GM19395 (cell line): ENCODE results near the gene MAPK11.

Source experiments
- ATAC-seq: cut with Tn5 transposase; IDR thresholded peaks from one replicate; pipeline ENCODE4 v1.9.1; 2021; ENCODE audit warnings: mild to moderate bottlenecking, moderate library complexity; ENCODE audit not compliant: unreplicated experiment

Gene MAPK11

DNA sequence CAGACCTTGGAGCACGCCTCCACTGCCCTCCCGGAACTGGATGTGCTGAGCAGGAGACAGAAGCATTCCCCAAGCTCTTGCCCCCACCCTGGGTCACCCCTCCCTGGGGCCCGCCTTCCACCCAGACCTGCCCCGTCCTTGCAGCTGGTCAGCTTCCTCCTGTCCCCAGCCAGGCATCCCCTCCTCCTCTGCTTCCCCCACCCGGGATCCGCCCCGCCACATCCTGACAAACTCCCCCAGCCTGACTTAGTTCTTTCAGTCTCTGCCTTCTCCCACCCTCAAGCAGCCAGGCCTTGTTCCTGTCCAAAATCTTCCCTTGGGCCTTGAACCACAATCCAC is 38.4 kb upstream of the MAPK11 start:
- no peak for ATAC-seq

DNA sequence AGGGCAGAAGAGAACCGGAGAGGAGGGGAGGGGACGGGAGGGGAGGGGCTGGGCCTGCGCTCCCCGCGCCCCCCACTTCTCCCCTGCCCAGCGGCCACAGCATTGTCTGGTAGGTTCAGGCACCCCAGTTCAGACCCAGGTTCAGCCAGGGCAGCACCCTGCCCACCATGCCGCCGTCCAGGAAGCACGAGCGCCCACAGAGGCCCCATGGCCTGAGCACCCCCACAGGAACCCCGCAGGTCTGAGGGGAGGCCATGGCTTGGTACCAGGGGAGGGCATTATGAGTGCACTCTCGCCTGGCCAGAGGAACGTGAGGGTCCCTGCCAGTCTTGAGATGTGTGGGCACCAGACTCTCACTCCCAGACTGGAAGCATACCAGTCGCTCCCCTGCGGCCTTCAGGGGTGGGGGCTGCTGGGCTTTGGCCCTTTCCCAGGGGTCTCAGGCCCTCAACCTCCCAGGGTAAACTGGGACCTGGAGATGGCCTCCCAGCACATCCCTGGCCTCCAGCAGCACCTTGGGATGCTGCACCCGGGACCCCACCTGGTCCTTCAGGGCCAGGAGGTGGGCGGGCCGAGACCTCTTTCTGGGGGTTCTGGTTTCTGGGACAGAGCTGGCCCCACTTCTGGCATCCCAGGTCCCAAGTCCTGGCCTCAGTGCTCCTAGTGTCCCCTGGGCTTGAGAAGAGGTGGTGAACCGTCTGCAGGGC is 37.9 kb upstream of the MAPK11 start:
- ATAC-seq: no peak

DNA sequence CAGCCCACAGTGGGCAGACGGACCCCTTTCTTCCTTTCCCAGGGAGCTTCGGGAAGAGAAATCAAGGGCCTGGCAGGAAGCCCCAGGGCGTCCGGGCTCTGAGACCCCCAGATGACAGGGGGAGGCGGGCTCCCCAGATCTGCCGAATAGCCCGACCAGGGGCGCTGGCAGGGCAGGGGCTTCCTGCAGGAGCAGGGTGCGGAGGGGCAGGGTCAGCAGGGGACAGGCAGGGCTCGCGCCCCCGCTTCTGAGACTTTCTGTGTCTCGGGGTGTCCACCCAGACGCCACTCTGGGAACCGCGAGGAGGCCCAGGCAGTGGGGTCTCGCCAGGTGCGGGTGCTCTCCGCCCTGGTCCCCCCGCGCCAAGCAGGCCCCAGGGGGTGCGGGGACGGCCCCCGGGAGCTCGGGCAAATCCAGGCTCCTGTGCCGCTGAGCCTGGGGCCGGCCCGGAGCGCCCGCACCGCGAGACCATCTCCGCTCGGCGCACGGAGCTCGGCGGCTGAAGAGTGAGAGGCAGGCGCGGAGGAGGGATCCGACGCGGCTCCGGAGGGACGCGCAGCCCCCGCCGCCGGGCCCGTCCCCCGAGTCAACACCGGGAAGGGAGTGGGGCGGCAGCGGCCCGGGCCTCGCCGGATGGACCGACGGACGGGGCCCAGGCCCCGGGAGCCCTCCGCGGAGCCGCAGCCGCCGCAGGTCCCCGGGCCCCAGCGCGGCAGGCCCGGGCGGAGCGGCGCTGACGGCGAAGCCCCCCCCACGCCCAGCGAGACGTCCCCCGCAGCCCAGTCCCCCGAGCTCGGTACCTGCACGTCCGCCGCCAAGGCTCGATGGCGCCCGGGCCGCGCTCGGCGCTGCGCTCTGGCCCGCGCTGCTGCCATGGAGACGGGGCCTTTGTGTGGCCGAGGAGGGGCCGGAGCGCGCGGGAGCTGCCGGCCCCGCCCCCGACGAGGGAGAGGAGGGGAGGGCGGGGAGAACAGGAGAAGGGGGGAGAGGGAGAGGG is 36.9 kb upstream of the MAPK11 start, which contains the start of gene PLXNB2:
PLXNB2 (minus strand) TSS at position 894 of the 997 bp plus-strand sequence. CDS start 17,062 bp downstream, outside the sequence.
- no peak for ATAC-seq

DNA sequence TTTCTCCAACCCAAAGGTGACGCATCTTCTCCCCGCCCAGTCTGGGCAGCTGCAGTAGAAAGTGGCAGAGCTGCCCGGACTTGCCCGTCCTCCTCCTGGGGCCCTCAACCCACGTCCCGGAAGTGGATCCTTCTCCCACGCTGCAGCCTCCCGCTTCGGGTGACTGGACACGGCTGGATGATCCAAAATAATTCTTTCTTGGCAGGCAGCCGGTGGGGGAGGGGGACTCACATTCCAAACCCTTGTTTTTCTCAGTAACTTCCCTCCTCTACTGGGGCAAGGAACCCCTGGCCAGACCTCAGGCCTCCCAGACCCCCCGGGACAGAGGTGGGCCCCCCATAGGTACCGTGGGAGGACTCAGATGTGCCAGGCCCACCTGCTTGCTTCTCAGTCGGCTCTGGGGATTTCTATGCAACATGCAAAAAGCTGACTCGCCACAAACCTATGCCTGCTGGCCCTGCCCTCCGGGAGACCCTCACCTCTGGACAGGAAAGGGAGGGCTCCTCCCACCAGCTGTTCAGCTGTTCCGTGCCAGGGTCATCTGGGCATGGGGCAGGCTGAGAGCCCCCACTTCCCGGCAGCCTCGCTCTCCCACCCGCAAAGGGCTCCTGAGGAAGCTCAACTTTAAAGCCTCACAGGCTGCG is 35.9 kb upstream of the MAPK11 start:
- ATAC-seq: no peak

DNA sequence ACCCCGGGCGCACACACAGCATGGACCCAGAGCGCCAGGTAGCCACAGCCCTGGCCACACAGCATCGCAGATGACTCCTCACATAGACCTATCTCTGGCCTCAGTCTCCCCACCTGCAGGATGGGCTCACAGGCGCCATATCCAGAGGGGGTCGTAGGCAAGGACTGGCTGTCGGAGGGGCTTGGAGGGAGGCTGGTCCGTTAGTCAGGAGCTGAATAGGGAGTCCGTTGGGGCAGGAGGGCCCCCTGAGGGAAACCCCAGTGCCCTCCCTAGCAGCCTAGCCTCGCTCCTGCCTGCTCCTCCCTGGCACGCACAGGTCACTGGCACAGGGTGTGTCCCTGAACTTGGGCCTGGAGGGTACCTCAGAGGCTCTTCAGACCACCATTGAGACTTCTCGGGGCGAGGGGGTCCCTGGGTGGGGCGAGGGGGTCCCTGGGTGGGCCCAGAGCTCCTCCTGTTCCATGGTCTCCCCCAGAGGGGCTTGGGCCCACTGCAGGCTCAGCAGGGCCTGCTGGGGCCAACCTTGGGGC is 35.3 kb upstream of the MAPK11 start:
- no peak for ATAC-seq

DNA sequence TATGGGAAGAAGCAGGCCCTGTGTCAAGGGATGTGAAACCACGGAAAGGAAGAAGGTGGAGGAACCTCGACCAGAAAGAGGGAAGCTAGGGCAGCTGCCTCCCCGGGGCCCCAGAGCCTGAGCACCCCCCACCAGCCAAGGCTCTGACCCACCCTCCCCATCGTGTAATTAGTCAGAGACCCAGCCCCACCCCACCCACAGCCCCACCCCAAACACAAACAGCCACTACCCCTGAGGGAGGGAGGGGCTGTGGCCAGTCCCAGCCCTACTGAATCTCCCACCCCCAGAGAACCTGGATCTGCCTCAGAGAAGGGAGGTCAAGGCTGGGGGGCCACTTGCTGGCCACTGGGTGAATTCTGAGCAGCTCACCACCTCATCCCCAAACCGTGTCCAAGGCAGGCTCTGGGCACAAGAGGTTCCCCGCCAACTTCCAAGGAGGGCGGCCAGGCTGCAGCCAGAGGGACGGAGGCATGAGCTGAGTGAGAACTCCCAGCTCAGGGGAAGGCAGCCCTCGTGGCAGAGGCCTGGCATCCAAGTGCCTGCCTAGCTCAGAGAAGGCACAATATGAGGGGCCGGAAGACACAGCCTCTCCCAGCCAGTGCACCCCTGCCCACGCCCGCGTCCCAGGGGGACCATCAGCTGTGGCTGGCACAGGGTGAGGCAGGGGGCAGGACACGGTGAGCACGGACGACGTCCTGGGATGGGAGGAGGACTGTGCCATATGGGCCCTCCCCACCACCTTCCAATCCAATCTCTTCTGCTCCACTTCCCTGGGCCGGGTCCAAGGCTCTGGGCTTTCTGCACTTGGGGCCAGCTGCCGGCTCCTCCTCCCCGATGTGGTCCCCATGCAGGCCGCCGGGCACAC is 34.6 kb upstream of the MAPK11 start:
- ATAC-seq: no peak

DNA sequence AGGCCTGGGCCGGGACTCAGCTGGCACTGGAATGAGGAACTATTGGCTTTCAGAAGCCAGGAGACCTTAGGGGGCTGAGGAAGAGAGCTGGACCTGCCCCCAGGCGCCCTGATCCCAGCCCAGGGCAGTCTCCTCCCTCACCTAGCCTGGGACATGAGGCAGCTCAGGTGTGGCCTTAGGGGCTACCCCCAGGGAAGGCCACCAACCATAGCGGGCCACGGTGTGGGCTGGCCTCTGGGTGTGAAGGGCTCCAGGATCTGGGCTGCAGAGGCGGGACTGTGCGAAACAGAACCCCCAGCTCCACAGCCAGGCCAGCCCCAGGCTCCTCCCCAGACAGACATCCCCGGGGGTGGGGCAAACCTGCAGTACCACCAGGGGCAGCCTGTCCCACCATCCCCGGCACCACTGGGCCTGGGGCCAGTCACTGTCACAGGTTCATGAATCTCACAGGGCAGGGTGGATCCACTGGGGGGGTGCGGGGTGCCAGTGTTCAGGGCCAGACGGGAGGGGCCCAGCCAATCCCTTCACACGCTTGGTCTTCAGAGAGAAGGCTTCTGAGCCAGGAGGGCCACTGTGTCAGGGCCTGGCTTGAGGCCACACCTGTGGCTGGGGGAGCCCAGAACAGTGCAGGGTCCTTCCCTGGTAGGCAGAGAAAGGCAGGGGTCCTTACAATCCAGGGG is 33.8 kb upstream of the MAPK11 start:
- no peak for ATAC-seq

DNA sequence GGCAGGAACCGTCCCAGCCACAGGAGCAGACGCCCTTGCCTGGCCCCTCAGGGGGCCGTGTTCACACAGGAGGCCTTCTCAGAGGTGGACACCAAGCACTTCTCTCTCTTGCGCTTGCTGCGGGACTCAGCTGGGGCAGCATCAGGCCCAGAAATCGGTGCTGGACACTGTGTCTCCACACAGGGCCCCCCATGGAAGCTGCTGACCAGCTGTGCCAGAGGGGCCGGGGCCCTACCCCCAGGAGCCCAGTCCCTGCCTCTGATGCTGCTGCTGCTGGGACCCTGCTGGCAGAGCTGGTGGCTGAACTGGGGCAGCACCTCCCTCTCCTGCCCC is 33.3 kb upstream of the MAPK11 start:
- ATAC-seq: no peak

DNA sequence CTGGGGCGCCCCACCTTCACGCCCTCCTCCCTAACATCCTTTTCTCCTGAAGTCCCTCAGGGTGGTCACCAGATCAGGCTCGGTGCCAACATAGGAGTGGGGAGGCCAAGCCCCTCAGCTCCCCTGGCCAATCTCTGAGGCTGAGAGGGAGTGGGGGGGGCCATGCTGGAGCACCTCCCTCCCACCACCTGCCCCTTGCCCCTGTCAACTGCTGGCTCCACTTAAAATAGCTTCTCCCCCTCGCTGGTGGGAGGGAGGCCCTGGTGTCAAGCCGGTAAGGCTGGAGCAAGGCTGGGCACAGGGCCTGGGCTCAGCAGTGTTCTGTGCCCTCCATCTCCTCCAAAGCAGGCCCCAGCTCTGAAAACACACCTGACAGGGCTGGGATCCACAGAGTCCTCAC is 32.4 kb upstream of the MAPK11 start:
- ATAC-seq: no peak

DNA sequence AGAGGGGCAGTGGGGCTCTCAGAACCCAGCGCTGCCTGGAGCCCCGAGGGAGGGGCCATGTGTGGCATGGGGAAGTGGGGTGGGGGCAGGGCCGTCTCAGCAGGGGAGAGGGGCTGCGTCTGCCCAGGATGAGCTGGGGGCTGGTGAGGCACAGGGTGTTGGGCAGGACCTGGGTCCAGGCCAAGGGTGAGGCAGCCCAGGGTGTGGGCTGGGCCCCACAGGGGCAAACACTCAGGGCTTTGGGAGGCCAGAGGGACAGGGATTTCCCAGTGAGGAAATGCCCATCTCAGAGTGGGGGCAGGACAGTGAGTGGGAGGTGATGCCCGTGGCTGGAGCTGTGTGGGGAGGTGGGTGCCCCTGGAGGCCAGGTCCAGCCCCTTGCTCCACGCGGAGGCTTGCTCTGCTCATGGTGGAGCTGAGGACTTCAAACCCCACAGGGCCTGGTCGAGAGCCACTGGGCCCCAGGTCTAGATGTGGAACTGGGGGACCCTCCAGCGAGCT is 31.9 kb upstream of the MAPK11 start:
- no peak for ATAC-seq

DNA sequence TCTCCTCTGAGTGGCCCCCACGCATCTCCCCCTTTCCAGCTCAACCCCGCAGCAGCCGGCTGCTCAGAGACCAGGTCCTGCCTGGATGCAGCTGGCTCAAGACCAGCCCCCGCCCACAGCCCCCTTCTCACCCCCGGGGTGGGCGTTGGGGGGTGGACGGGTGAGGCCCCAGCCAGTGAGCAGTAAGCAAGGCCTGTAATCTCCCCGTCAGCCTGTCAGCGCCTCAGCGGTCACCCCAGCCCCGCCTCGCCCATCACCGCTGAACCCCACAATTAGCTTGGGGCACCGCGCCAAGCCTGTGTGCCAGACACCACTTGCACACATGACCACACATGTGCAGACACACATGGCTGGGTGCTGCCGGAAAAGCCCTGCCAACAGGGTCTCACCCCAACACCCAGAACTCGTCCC is 31.4 kb upstream of the MAPK11 start:
- no peak for ATAC-seq

DNA sequence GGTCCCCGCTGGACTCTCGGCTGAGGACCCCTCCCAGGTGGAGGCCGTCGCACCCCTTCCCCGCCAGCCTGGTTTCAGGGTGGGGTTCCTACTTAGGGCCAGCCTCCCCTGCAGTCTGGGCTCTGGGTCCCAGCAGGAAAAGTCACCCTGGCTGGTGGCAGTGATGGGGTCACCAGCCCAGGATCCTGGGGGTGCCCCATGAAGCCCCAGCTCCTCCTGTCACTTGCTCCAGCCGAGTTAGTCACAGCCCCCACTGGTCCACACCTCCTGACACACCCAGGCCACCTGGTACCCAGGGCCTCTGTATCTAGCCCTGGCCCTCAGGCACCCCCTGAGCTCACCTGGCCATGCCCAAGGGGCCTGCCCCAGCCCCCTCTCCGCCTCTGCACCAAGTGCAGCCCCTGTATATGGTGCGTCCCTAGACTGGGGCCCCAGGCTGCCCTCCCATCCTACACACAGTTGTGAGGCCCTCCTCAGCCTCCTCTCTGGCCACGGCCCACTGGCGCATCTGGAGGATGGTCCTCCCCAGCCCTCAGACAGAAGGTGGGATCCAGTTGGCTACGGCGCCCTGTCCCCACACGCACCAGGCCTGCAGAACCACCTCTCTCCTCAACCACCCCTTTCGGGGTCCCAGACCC is 30.6 kb upstream of the MAPK11 start:
- no peak for ATAC-seq

DNA sequence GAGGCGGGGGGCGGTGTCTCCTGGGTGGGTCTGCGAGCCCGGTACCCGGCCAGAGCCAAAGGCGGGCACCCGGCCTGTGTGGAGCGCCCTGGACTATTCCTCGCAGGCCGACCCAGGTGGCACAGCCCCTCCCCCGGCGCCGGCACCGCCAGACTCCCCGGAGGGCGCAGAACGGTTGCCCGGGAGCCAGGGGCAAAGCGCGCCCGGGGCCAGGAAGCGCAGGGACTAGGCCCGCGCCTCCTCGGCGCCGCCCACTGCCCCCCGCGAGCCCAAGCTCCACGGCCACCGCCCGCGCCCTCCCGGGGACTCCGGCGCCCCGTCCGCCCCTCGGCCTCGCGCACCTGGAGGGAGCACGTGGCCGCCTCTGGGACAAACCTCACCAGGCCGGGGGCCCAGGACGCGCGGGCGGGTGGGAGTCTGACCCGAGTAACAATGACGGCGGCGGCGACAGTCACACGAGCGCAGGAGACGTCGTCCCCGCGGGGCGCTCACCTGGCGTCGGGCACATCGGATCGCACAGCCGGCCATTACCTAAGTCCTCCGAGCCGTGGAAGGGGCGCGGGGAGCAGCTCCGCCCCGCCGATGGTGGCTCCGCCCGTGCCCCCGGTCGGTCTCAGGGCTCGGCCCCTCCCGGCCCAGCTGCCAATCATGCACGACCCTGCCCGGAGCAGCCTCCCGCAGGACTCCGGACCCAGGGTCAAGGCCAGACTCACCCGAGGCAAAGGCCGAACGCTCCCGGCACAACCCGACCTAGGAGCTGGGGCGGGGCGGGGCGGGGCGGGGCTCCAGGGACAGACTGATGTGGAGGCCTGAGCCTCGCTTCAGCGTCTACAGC is 29.8 kb upstream of the MAPK11 start:
- ATAC-seq: no peak

DNA sequence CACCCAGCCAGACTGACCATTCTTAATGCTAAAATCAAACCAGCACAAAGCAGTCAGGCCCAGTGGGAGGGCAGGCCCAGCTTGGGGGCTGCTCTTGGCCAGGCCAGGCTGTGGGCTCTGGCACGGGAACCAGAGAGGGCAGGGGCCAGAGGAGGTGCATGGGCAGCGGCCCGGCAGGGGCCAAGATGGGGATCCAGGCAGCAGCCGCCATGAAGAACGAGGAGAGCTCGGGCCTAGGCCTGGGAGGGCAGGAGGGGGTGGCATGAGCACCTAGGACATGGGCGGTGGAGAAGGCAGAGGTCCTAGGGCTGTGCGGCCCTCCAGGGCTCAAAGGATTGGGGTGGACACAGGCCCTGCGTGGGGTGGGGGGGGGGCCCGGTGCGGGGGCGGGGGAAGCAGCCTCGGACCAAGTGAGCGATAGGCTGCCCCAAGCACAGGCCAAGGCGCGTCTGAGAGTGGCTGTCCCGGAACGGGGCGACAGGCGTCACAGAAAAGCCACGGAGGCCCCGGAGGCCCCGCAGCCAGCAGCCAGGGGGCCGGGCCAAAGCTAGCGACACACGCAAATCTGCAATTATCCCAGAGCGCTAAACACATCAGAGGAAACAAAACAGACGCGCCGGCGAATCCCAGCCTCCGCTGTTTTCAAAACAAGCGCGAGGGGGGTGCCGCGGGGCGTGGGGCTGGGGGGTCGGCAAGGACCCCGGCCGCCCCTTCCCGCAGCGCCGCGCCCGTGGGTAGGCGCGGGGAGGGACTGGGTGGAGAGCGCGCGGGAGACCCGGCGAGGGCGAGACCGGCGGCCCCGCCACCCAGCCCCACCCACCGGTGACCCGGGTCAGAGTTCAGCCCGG is 29.0 kb upstream of the MAPK11 start:
- ATAC-seq: no peak

DNA sequence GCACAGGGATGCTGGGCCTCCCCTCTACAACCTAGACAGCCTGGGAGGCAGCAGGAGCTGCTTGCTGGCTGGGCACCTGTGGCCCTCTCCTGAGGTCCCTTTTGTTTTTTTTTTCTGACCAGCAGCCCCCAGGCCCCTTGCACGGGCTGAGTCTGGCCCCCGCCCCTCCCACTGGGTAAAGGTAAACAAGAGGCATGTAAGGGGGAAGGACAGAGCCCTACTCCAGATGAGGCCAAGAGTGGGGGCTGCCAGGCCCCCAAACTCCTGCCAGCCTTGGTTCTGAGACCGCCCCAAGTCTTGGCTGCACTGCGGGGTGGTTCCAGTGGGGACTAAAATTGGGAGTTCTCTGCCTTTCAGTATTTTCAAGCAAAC is 28.1 kb upstream of the MAPK11 start:
- ATAC-seq: no peak

DNA sequence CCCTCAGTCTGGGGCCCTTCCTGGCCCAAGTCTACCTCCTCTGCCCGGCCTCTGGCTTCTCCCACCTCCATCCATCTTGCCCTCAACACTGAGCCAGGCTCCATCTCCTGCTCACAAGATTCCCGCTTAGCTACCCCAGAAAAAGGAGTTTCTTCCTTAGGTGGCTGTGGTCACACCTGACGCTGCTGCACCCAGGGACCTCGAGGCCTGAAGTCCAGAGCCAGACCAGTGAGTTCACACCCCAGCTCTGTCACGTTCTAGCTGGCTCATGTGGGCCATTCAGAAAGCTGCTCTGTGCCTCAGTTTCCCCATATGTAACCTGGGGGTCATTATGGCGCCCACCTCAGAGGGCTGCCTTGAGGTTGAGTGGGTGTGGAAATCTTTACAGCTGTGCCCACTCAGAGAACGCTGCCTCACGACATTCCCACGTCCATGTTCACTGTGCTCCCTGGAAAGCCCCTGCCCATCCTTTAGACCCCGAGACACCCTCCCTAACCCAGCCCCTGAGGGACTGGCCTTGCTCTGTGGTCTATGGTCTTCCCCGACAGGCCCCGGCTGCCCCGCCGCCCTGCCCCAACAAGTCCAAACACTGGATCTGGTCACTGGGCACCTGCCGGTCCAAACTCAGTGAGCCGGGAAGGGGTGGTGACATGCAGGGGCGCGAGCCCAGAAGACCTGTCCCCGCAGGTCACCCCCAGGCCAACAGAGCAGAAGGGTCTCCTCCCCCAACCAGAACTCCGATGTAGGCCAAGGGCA is 27.5 kb upstream of the MAPK11 start:
- ATAC-seq: no peak
